SJSA1 (cell line): ENCODE measurements around the gene PIGR. TPM values are rescaled to one million over a fixed set of nuclear protein-coding genes. Genes with fewer than 3 reads are reported as not detected.
"Not testable (repeated sequence)": the region's sequence is repeated elsewhere in the genome, so short reads cannot be mapped to it uniquely, and the experiment has no call there.

Source experiments
- DNase-seq, 2 experiments: peaks; one replicate each; pipeline ENCODE4 v3.0.0-alpha.2; 2015 to 2020; ENCODE audit warnings: low spot score in 2 of 2, low read depth in 1 of 2
- H3K27ac ChIP-seq: fragments of 250-450 bp; sonication (Bioruptor Pico); 2 replicates; pipeline ENCODE4 v1.5.1; 2020; ENCODE audit warnings: mild to moderate bottlenecking, moderate library complexity
- H3K27me3 ChIP-seq: fragments of 250-450 bp; sonication (Bioruptor Pico); replicated peaks from 2 replicates; pipeline ENCODE4 v1.5.1; 2020; ENCODE audit warnings: mild to moderate bottlenecking, moderate library complexity
- H3K36me3 ChIP-seq: fragments of 250-450 bp; sonication (Bioruptor Pico); 2 replicates; pipeline ENCODE4 v1.5.1; 2020; ENCODE audit warnings: mild to moderate bottlenecking
- H3K4me1 ChIP-seq: fragments of 250-450 bp; sonication (Bioruptor Pico); replicated peaks from 2 replicates; pipeline ENCODE4 v1.6.1; 2021; ENCODE audit warnings: mild to moderate bottlenecking
- H3K4me3 ChIP-seq: fragments of 250-450 bp; sonication (Bioruptor Pico); 2 replicates; pipeline ENCODE4 v1.5.1; 2020; ENCODE audit warnings: mild to moderate bottlenecking
- H3K9me3 ChIP-seq: fragments of 250-450 bp; sonication (Bioruptor Pico); replicated peaks from 2 replicates; pipeline ENCODE4 v1.5.1; 2020; ENCODE audit warnings: mild to moderate bottlenecking
- total RNA-seq: library from RNA; depleted of rRNA; stranded (reverse); fragments of >200 nt; shearing (Covaris generic); gene quantifications from 2 replicates; pipeline ENCODE4 v1.2.3, GENCODE V29; 2014

The PIGR gene
- total RNA-seq, 1 experiment from 2014 or later = not detected

GRCh38 chr1:206939131-206939530 is 7.1 kb downstream of the PIGR start:
- Histone ChIP-seq H3K9me3 (no peaks in the 10 kb centered on the region), H3K4me3 (no peak overlapping the region), H3K36me3 (no peaks in the 10 kb centered on the region), H3K27ac (no peak overlapping the region), H3K27me3 (no peaks in the 10 kb centered on the region), H3K4me1 (no peaks in the 10 kb centered on the region)
- DNase-seq = no peak

GRCh38 chr1:206937425-206937824 is 8.8 kb downstream of the PIGR start:
- no peaks in the 10 kb centered on the region for H3K4me1 ChIP-seq

GRCh38 chr1:206935491-206936067 is 10.7 kb downstream of the PIGR start:
- Histone ChIP-seq H3K4me1 (no peaks in the 10 kb centered on the region), H3K27me3 (no peaks in the 10 kb centered on the region), H3K36me3 (no peaks in the 10 kb centered on the region), H3K27ac (no peak overlapping the region), H3K4me3 (no peak overlapping the region), H3K9me3 (no peaks in the 10 kb centered on the region)
- DNase-seq = peak; percentile 21 to 61

More at GRCh38 chr1:206937425-206937824, 8.8 kb downstream of the PIGR start:
- H3K9me3 ChIP-seq = no peaks in the 10 kb centered on the region
- H3K27ac ChIP-seq = no peak overlapping the region
- H3K36me3 ChIP-seq = no peaks in the 10 kb centered on the region
- DNase-seq = no peak
- H3K4me3 ChIP-seq = no peak overlapping the region
- H3K27me3 ChIP-seq = no peaks in the 10 kb centered on the region

- Histone ChIP-seq H3K4me3 (no peak overlapping the region), H3K27me3 (no peaks in the 10 kb centered on the region)
- peak; percentile 17 to 59 for DNase-seq
Observed at GRCh38 chr1:206933333-206933945, 12.8 kb downstream of the PIGR start.

GRCh38 chr1:206932177-206932576 is 14.1 kb downstream of the PIGR start:
- Histone ChIP-seq H3K27me3 (no peaks in the 10 kb centered on the region), H3K4me3 (no peak overlapping the region), H3K9me3 (no peaks in the 10 kb centered on the region), H3K27ac (no peak overlapping the region), H3K36me3 (no peaks in the 10 kb centered on the region), H3K4me1 (no peaks in the 10 kb centered on the region)
- no peak for DNase-seq

More at GRCh38 chr1:206933333-206933945, 12.8 kb downstream of the PIGR start:
- no peak overlapping the region for H3K27ac ChIP-seq
- no peaks in the 10 kb centered on the region for H3K36me3 ChIP-seq
- no peaks in the 10 kb centered on the region for H3K9me3 ChIP-seq
- no peaks in the 10 kb centered on the region for H3K4me1 ChIP-seq

GRCh38 chr1:206931709-206932108 is 14.6 kb downstream of the PIGR start:
- Histone ChIP-seq H3K27me3 (no peaks in the 10 kb centered on the region), H3K4me3 (no peak overlapping the region), H3K36me3 (no peaks in the 10 kb centered on the region), H3K27ac (no peak overlapping the region), H3K4me1 (no peaks in the 10 kb centered on the region), H3K9me3 (no peaks in the 10 kb centered on the region)
- DNase-seq = no peak

- Histone ChIP-seq H3K36me3 (no peaks in the 10 kb centered on the region), H3K4me3 (no peak overlapping the region), H3K4me1 (no peaks in the 10 kb centered on the region), H3K9me3 (no peaks in the 10 kb centered on the region), H3K27ac (no peak overlapping the region), H3K27me3 (no peaks in the 10 kb centered on the region)
- no peak for DNase-seq
Observed at GRCh38 chr1:206930210-206930798, 16.0 kb downstream of the PIGR start.

- H3K36me3 ChIP-seq = no peaks in the 10 kb centered on the region
- H3K27ac ChIP-seq = no peak overlapping the region
- DNase-seq = no peak
- no peaks in the 10 kb centered on the region for H3K4me1 ChIP-seq
- no peaks in the 10 kb centered on the region for H3K9me3 ChIP-seq
- H3K4me3 ChIP-seq = no peak overlapping the region
- H3K27me3 ChIP-seq = no peaks in the 10 kb centered on the region
Observed at GRCh38 chr1:206929524-206929923, 16.7 kb downstream of the PIGR start.

- H3K27me3 ChIP-seq = no peaks in the 10 kb centered on the region
- H3K4me3 ChIP-seq = no peak overlapping the region
- DNase-seq = no peak
- no peak overlapping the region for H3K27ac ChIP-seq
- no peaks in the 10 kb centered on the region for H3K9me3 ChIP-seq
- no peaks in the 10 kb centered on the region for H3K4me1 ChIP-seq
- H3K36me3 ChIP-seq = no peaks in the 10 kb centered on the region
Observed at GRCh38 chr1:206926286-206926685, 20.0 kb downstream of the PIGR start.

- no peak overlapping the region for H3K27ac ChIP-seq
- no peak for DNase-seq
- H3K9me3 ChIP-seq = no peaks in the 10 kb centered on the region
- H3K27me3 ChIP-seq = no peaks in the 10 kb centered on the region
- no peak overlapping the region for H3K4me3 ChIP-seq
- no peaks in the 10 kb centered on the region for H3K36me3 ChIP-seq
- H3K4me1 ChIP-seq = no peaks in the 10 kb centered on the region
Observed at GRCh38 chr1:206925106-206925736, 21.0 kb downstream of the PIGR start.

- Histone ChIP-seq H3K27me3 (no peaks in the 10 kb centered on the region), H3K9me3 (no peaks in the 10 kb centered on the region), H3K4me1 (no peaks in the 10 kb centered on the region), H3K27ac (no peak overlapping the region), H3K4me3 (no peak overlapping the region), H3K36me3 (no peaks in the 10 kb centered on the region)
- no peak for DNase-seq
Observed at GRCh38 chr1:206924592-206925105, 21.6 kb downstream of the PIGR start.

GRCh38 chr1:206923961-206924557 is 22.2 kb downstream of the PIGR start:
- not testable (repeated sequence) for H3K4me1 ChIP-seq, DNase-seq, H3K36me3 ChIP-seq, H3K27me3 ChIP-seq, H3K4me3 ChIP-seq, H3K9me3 ChIP-seq, H3K27ac ChIP-seq

- no peak for DNase-seq
- no peaks in the 10 kb centered on the region for H3K9me3 ChIP-seq
- H3K4me3 ChIP-seq = no peak overlapping the region
- no peaks in the 10 kb centered on the region for H3K27me3 ChIP-seq
- no peaks in the 10 kb centered on the region for H3K4me1 ChIP-seq
- no peaks in the 10 kb centered on the region for H3K36me3 ChIP-seq
- no peak overlapping the region for H3K27ac ChIP-seq
Observed at GRCh38 chr1:206923009-206923960, 23.0 kb downstream of the PIGR start.
